ENCODE results near the gene FNDC3B. TPM values are rescaled to one million over a fixed set of nuclear protein-coding genes. Genes with fewer than 3 reads are reported as not detected.

The FNDC3B gene
- total and polyA plus RNA-seq, 2 donors (not counting 1 experiment from before 2014, with no cell fraction given): 1.2 to 9.2 TPM

- peaks cover 18% of the 10 kb centered on the region for H3K4me1 Mint-ChIP-seq
These were observed 98.8 kb downstream of the FNDC3B start for GRCh38 chr3:172138193-172138537.

More at GRCh38 chr3:172138193-172138537, 98.8 kb downstream of the FNDC3B start:
- H3K9me3 Mint-ChIP-seq (ENCODE audit: insufficient read depth): no peaks in the 10 kb centered on the region
- Histone ChIP-seq H3K4me2 (replicated peaks; ENCODE audit: low read depth, low read length, poor library complexity, severe bottlenecking) (no peak overlapping the region), H2AFZ (ENCODE audit: insufficient read depth, low read depth, low read length, poor library complexity, severe bottlenecking) (no peak overlapping the region), H3K4me1 (ENCODE audit: control insufficient read depth in 2 of 2, insufficient read depth in 2 of 2, low read length in 2 of 2) (peaks cover 10 to 15% of the 10 kb centered on the region in 2 donors), H3K27me3 (replicated peaks in 1 of 4; ENCODE audit: control extremely low read depth in 1 of 4, control insufficient read depth in 3 of 4, insufficient read depth in 4 of 4, low read length in 3 of 4) (peaks cover 0 to 20% (median 7%) of the 10 kb centered on the region in 4 experiments), H3K4me3 (ENCODE audit: control extremely low read depth in 1 of 5, extremely low read depth in 1 of 5, insufficient read depth in 1 of 5, low read depth in 2 of 5, low read length in 4 of 5) (no peak overlapping the region), H3K79me2 (ENCODE audit: control insufficient read depth, insufficient read depth, low read length) (no peaks in the 10 kb centered on the region), H3K36me3 (replicated peaks in 1 of 2; ENCODE audit: control extremely low read depth in 1 of 2, control insufficient read depth in 1 of 2, extremely low read depth in 1 of 2, insufficient read depth in 2 of 2, low read length in 1 of 2) (no peaks in the 10 kb centered on the region), H3K9me3 (ENCODE audit: control extremely low read depth in 1 of 3, control insufficient read depth in 2 of 3, insufficient read depth in 1 of 3, low read length in 2 of 3) (no peaks in the 10 kb centered on the region), H4K20me1 (ENCODE audit: control insufficient read depth, insufficient read depth, low read length, poor library complexity, severe bottlenecking) (no peaks in the 10 kb centered on the region), H3K27ac (ENCODE audit: low read length in 2 of 2) (no peak overlapping the region), H3K9ac (ENCODE audit: low read length) (no peak overlapping the region)
- POLR2A ChIA-PET: no interaction called here
- no CpG with 5 or more reads among the region's 3 CpGs for WGBS (ENCODE audit: insufficient coverage)
- H3K27me3 Mint-ChIP-seq: peaks cover 34% of the 10 kb centered on the region
- no peak overlapping the region for H3K4me3 Mint-ChIP-seq
- TF ChIP-seq CTCF (IDR thresholded peaks at IDR 0.05): no peak
- no peak for TF ChIP-seq EZH2 (IDR thresholded peaks at IDR 0.05; ENCODE audit: borderline replicate concordance, insufficient read depth, low read depth, low read length, poor library complexity, severe bottlenecking)
- H3K27ac Mint-ChIP-seq: no peak overlapping the region
- CTCF ChIA-PET: no interaction called here
- intact Hi-C loops (cut with micrococcal nuclease): no loop called here
- ATAC-seq (ENCODE audit: low read depth): no peak
- no peak for DNase-seq

All from B cell (primary cell).